Superior temporal gyrus (tissue), 1 donor: Measurements from ENCODE around the gene ADAMTS2.
A peak's percentile ranks its signal among the peaks of the same experiment; 100 is the strongest.

Source experiments
- DNase-seq: peaks from one replicate; pipeline ENCODE4 v3.0.0-alpha.2; 2016; ENCODE audit errors: extremely low spot score

Gene ADAMTS2

DNA sequence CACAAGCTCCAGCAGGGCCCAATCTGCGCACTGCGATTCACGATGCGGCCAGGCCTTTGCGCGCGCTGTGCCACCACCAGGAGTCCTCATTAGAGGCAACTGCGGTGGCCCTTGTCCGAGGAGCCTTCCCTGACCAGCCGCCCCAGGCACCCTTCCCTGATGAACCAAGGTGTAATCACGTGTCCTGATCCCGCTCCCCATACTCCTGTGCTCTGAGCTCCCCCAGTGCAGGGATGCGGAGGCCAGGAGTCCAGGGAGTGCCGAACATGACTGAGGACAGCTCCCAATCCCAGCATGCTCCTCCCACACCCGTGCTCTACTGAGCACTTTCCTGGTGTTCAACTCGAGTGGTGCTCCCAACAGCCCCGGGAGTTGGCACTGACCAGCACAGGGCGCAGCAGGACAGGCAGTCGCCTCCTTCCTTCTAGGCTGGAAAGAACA, 150.3 kb downstream of the ADAMTS2 start:
- no peak for DNase-seq

DNA sequence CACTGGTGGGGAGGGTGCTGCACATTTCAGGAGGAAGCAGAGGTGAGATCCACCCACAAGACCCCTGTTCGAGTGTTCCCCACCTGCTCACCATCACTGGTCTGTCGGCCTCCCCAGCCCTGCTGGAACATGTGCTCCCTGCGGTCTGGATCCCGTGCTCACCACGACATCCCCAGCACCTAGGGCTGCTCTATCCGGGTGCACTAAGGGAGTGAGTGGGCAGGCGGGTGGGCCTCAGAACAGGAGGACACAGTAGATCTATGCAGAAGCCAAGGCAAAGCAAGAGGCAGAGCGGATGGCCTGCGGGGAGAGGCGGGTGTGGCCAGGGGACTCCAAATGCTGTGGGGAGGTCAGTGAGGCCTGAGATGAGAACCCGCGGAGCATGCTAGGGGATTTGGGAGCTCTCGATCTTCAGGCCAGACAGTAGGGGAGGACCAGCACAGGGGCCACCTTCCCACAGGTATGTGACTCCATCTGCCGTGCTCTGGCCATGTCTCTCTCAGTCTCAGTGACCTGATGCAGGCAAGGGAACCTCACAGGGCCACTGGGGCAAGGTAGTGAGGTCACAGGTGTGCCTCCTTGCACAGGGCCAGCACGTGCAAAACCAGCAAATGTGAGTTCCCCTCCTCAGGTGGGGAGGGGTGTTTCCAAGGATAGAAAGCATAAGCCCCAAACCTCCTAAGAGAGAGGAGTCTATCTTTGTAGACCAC, 150.9 kb downstream of the ADAMTS2 start:
- DNase-seq: no peak

DNA sequence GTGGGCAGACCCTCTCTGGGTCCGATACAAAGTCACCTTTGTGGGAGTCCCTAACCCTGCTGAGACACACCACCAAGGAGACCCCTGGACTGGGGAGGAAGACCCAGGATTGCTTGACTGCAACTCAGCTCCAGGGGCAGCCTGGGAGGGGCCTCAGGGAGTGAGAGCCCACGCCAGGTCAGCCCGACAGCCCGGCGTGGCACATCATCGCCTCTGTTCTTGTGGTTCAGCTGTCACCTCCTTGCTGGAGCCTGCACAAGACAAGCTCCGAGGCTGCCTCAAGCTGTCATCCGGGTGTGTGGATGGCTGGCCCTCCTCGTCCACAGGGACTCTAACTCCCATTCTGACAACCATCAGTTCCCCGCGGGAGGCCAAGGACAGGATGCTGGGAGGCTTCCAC, 151.5 kb downstream of the ADAMTS2 start:
- no peak for DNase-seq

DNA sequence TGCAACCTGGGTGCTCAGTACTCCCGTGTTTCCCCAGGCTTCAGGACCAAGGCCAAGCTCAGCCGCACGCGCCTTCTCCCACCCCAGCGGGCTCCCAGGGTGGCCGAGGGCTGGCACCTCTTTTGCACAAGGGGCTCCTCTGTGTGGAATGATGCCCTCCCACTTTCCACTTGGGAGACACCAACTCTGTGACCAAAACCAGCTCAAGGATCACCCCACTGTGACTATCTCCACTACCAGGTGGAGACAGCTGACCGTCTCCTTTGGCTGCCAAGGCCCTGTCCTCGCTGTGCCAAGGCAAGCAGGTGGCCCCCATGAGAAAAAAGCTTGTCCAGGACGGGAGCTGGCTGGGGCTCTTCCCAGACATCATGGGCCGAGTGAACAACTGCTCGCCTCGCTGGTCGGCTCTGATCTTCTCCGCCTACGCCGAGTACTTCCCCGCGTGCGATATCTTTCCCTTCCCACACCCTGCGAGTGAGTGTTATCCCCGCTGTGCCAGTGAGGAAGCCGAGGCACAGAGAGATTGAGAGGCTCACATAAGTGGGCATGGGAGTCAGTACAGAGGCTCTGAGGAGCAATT, 152.3 kb downstream of the ADAMTS2 start:
- no peak for DNase-seq

DNA sequence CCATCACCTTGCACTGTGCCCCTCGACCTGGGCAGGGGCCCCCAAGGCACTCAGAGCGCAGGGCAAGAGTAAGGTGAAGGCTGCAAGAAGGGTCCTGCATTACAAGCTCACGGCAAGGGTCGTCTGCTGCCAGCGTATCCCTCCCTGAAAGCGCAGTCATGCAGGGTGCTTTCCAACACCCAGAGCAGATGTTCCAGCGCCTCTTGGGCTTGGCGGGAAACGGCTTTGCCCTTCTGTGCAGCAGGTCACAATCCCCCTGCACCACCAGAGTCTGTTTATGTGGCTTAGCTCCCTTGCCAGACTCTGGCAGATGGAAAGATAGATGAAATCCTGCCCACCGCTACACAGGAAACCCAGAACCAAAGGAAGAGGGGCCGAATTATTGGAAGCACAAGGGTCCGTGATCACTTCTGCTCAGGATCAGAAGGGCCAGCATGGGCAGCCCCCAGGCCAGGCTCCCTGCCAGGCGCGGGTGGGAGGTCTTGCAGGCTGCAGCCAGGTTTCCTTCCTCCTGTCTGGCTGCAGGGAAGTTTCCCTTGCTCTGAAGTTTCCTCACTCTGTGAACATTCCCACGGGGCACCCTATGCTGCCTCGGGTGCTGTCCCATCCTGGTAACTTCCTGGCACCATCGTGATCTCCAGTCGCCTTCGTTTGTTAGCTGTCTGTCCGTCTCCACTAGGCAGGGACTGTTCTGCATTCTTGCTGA, 152.9 kb downstream of the ADAMTS2 start:
- DNase-seq: no peak

DNA sequence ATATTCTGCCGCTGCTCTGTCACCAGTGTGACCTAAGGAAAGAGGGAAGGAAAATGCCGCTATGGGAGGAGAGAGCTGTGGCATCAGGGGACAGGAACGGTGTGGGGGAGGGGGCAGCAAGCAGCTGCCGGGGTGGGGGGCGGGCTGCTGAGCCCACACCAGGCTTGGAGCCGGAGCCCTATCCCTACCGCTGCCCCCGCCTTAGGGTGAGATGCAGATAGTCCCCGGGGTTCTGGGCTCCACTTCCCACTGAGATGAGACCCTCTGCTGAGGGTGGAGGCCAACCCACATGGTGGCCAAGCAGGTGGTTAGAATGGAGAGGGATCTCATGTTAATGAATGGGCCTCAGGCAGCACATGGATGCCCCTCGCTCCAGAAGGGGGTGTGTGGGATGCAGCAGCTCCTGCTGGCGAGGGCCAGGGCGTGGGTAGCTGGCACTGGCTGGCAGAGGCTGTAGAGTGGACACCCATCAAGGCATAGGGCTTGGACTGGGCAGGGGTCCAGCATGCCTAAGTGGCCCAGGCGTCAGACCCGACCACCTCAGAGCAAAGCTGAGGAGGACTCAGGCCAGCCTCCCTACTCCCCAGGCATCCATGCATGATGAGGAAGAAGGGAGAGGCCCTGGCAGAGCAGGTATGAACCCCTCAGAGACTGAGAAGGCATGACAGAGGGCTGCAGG, 153.6 kb downstream of the ADAMTS2 start:
- no peak for DNase-seq

DNA sequence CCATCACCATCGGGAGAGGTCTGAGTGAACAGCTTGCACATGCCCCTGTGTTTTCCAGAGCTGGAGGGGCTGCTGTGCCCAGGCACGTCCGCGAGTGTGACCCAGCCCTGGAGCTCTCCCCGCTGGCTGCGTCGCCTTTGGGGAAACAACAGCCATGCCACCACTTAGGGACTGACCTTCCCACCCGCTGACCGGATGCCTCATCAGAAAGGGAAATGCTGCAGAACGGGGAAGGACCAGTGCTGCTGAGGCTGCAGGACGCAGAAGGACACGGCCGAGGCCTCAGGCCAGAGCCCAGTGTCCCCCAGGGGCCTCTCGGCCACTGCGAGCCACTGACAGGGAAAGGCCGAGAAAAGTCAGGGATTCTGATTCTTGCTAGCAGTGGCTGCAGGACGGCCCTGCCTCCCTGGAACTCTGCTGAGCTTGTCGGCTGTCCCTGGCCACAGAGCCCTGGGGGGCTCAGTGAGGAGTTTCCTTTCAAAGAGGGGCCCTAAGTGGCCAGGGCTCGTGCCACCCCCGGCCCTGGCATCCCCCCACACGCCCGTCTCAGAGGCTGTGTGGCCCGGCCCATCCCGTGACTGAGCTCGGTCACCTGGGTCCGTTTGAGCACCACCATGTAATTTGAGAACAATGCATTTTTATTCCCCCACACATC, 154.3 kb downstream of the ADAMTS2 start:
- no peak for DNase-seq

DNA sequence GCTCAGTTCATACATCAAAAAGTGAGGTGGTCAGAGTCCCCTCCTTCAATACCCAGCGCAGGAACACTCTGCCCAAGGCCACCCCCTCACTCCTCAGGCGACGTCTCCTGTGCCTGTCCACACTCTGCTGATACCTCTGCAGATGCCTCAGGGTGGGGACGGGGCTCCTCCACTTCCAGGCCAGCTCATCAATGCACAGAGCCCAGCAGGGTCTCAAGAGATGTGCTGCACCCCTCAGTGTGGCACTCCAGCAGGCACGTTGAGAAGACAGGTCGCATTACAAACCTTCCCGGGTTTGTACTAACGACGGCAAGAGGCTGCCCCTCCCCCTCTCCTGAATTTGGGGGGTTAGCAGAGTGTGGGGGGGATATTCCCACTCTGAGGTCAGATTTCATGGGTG, 156.6 kb downstream of the ADAMTS2 start:
- no peak for DNase-seq

DNA sequence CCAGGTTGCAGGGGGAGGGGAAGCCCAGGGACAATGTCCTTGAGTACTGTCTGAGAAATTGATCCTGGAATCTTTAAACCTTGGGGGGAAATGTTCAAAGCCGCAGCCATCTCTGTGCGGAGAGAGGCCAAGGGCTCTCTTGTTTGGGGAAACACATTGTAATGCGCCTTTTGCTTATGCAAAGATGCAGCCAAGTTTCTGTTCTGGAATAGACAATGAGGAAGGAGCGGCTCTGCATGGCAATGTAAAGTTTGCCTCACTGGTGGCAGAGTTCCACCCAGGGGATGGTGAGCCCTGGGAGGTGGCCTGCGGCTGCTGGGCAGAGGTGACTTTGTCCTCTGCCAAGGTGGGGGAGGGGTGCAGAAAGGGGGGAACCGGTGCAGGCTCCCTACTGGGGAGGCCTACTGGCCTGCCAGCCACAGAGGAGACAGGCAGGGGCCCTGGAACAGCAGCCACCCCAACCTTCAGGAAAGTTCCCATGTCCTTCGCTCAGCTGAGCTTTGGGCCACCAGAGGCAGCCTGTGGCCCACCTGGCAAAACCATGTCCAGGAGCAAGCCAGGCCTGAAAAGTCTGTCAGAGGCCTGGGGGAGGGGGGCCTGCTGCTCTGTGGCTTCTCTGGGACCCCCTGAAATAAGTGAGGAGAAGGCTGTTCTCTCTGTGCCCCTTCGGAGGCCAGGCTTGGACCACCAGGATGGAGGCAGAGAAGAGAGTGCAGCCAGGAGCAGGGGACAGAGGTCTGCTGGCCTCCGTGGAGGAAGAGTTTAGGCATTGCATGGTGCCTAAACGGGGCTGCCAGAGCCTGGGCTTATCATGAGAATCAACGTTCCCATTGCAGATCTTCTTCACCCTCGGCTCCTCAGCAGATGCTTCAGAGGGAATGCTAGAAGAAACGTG, 157.3 kb downstream of the ADAMTS2 start:
- DNase-seq: peak; percentile 24

DNA sequence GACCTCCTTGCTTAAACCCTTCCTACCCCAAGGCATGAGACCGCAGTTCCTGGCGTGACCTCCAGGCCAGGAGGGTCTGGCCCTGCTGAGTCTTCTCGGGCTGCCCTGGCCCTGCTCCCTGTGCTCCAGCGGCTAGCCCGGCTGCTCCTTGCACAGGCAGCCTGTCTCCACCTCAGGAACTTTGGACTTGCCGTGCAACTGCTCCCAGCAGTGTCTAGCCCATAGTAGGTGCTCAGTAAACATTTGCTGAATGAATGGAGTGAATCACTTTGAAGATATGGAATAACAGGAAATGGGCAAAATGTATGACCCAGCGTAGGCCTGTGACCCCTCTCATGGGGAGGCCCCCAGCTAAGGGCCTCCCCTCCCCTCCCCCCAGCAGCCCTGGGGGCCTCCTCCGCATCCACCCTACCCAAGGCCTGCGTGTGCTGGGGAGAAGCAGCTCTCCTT, 158.0 kb downstream of the ADAMTS2 start:
- no peak for DNase-seq

DNA sequence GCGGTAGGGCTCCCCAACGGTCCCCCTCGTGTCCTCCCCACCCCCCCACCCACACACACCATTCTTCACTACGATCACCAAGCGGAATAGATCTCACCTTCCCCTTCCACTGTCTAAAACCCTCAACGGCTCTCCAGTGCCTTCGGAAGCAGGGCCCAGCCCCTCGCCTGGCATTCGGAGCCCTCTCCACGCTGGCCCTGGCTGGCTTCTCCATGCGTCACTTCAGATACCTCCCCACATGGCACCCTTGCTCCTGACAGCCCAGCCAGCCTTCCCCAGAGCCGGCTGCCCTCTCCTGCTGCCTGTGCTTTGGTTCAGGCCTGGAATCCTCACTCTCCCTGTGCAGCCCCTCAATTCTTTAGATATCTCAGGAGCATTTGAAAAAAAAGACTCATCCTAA, 158.5 kb downstream of the ADAMTS2 start:
- DNase-seq: no peak

DNA sequence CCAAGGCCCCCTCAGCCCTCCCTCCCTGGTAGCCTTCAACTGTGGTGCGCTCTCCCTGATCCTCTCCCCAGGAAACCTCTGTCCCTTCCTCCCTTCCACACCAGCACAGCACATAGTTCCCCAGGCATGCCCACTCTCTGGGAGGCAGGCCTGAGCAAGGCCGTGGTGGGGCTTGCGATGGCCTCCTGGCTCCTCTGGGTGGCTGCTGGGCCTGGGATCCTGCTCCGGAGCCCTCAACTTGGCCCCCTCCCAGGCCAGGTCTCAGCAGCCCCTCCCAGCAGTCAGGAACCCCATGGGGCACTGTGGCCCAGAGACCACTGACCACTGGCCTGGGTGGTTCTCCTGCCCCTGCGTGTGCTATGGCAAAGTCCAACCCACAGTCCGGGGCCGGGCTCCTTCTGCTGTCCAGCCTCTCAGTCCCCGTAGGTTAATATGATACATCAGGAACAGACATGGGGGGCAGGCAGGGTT, 159.3 kb downstream of the ADAMTS2 start:
- DNase-seq: no peak

DNA sequence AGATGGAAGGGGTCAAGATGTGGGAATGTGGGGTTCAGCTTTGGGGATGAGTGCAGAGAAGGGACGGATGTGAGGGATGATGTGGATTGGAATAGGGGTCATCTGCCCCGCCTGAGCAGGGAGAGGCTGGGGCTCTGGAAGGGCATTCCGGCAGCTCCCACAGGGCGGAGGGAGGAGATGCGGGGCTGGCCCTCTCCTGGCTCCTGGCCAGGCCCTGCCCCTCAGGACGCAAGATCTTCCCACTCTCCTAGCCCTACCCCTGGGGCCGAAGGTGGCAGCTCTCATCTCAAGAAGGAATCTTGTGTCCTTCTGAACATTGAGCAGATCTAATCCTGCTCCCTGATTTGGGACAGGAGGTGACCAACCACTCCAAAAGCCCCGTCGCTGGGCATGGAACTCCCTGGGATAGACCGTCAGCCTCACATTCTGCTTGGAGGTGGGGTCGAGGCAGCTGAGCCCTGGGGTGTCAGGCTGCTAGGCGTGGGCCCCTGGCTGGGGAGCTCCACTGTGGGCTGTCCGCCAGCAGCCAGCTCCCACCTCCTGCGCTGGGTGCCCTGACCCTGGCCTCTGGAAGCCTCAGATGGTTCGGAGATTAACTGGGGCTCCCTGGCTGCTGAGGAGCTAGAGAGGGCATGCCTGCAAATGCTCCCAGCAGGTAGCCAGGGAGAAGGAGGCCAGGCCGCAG, 159.9 kb downstream of the ADAMTS2 start:
- no peak for DNase-seq

DNA sequence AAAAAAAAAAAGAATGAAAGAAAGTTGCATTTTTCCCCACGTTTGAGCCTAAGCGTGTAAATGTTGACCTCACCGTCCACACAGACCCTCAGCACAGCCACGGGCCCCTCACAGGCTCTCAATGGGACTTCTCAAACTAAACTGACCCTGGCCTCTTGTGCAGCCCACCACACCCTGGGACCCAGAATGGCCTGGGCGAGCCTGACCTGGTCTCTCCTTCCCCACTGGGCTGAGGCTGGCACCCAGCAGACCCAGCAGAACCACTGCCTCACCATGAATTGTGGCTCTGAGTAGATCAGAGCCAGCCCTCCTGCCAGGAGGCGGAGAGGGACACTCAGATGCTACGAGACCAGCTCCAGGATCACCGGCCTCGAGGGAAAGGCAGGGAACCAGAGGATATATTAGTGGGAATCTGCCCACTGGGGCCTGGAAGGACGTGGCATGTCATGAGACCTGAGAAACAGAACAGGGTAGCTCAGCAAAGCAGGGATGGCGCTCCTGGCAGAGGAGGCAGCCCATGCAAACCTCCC, 160.7 kb downstream of the ADAMTS2 start:
- no peak for DNase-seq

DNA sequence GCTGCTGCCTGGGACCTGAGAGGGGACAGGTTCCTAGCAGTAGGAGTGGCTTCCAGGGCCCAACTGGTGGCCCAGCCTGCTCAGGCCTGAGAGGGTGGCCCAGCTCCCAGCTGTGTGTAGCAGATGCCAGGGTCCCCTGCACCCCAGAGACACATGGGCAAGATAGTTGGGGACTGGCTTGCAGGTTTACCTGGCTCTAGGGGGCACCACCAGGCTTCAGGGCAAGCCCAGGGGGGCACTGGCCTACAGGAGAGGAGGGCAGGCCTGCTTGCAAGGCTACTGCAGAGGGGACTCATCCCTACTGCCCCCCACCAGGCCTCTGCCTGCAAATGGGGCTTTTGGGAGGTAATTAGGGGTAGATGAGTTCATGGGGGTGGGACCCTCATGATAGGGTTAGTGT, 161.8 kb downstream of the ADAMTS2 start:
- no peak for DNase-seq

DNA sequence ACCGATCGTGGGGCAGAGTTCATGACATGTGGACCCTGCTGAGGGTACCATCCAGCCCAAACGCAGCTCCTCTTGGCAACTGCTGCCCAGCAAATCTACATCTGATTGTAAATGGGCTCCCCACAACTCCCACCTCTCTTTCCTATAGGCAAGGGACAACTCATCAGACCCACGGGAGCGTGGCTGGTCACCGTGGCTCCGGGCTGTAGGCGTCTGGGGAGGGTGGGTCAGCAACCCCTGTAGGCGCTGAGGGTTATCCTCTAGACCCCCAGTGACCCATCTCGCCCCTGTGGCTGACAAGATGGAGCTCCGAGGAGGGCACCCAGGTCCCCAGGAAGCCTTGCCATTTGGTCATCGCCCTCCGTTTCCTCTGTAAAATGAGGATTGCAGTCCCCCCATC, 162.7 kb downstream of the ADAMTS2 start:
- DNase-seq: no peak

DNA sequence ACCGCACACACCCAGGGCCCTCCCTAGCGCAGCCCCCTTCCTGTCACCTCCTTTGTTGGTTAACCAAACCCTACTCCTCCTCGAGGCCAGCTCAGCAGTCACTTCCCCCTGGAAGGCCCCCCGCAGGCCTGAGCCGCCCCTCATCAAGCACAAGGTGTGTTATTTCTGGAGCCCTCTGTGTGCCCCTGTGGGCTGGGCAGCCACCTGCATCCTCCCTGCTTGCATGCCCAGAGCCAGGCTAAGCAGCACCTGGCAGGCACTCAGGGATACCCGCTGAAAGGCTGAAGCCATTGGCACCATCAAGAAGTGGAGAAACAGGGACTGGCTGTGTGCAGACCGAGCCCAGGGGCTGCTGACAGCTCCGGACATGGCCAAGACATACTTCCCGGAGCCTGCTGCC, 163.3 kb downstream of the ADAMTS2 start:
- DNase-seq: no peak

DNA sequence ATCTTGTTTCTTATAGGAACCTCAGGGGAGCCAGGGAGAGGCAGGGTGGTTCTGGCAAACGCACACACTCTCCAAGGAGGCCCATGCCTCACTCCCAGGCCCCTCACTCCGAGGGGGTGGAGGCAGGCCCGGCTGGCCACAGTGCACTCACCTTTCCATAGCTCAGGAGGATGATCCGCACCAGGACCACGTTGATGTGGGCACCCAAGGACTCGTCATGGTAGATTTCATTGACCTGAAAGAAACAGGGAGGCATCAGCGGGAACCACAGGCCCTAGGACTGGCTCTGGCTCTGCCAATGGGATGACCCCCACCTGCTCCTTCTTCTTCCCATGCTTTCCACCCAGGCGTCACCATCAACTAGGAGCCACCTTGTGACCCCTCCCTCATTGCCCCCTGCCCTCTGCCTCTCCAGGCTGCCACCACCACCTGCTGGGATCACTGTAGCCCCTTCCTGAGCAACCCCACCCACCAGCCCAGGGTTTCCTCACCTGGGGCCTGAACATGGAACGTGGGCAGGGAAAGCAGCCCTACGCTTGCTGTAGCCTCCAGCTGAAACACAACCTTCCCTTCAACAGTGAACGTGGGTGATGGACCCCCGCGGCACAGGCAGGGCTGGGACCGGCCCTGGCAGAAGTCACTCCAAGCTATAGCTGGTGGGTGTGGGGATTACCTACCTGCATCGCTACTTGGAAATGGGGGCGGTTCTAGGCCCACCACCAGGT, 164.2 kb downstream of the ADAMTS2 start:
- DNase-seq: no peak

DNA sequence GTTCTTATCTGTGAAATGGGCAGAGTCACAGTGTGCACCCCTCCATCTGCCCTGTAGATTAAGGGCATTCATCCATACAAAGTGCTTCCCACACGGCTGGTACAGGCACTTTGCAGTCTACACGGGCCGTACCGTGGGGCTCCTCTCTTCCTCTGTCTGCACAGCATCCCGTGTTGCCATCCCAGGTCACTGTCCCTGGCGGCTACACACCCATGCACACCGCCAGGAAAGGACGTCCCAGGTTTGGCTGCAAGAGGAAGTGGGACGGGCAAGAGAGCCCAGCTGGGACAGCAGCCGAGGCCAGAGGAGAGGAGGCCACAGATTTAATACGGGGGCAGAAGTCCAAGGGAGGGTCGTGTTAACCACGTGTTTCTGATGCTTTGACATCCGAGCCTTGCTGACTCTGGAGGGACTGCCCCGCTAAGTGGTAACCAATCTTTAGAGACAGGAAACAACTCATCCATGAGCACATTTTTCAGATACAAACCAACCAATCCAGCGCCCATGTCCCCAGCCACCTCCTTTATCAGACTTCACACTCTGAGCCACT, 165.1 kb downstream of the ADAMTS2 start:
- no peak for DNase-seq
